Measurements from ENCODE around the gene TBXAS1.

GRCh38 chr7:139991269-139991666 lies 162.2 kb downstream of the TBXAS1 start:
- TF ChIP-seq CTCF (conservative IDR thresholded peaks at IDR 0.05): no peak
- no peak for TF ChIP-seq EZH2 (IDR thresholded peaks at IDR 0.05; ENCODE audit: low read depth)
